ENCODE results near the gene TRAPPC11. TPM values are rescaled to one million over a fixed set of nuclear protein-coding genes. Genes with fewer than 3 reads are reported as not detected.
A peak's percentile ranks its signal among the peaks of the same experiment; 100 is the strongest.

The TRAPPC11 gene
- total and polyA plus RNA-seq, 2 of the 4 experiments (the other 2 are of a cell fraction), result 25.3 to 56.8 TPM

DNA sequence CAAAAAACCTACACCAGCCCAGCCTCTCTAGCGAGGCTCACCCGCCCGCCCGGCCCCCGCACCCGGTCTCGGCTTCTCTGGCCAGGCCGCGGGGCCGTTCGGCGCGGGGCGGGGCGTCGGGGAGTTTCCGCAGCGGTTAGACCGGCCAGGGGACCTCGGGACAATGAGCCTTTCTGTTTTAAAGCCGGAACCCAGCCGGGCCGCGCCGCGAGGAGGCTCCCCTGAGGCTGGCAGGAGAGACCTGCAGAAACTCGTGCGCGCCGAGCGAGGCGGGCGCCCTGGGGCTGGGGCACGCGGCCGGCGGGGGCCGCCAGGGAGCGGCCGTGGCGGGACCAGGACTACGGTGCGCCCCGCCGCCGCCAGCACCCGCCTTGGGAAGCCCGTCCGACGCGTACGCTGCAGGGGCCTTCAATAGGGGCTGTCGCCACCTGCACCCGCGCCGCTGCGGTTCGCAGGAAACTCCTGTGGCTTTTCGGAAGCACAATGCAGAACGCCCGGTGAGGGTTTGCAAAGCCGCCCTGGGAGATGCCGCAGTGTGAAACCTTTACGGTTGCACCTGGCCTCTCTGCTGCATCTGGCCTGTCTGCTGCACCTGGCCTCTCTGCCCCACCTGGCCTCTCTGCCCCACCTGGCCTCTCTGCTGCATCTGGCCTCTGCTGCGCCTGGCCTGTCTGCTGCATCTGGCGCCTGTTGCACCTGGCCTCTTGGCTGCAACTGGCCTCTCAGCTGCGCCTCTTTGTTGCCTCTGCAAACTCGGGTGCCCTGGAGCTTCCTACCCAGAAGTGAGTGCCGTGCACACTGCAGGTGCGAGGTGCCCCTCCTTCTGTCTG, 63.9 kb downstream of the TRAPPC11 start:
- in situ Hi-C loops (cut with MboI; ENCODE audit: low sequenced_read_pairs), result no loop called here
- intact Hi-C loops (cut with micrococcal nuclease), result loop anchor here (5.0 kb wide), 1 partner anchor 444 kb away; no protein-coding TSS in a partner anchor
- dilution Hi-C loops (cut with HindIII; ENCODE audit: low sequenced_read_pairs, unreplicated experiment), result no loop called here
- Histone ChIP-seq H3K14ac (replicated peaks; ENCODE audit: low read depth, low read length) (no peak overlapping the region), H3K79me1 (ENCODE audit: low read depth in 1 of 2, low read length in 2 of 2) (no peaks in the 10 kb centered on the region), H4K20me1 (ENCODE audit: insufficient read depth, low read length) (no peaks in the 10 kb centered on the region), H2AK9ac (replicated peaks; ENCODE audit: low read depth, low read length, poor library complexity) (peak overlapping the region; percentile 63), H3K27me3 (ENCODE audit: control insufficient read depth, insufficient read depth, low read length) (peaks cover 6% of the 10 kb centered on the region), H4K8ac (ENCODE audit: low read depth in 2 of 2, low read length in 2 of 2) (no peak overlapping the region), H3K4me3 (ENCODE audit: insufficient read depth, low read depth, low read length) (peak overlapping the region; percentile 49), H2BK120ac (ENCODE audit: low read depth, low read length) (no peak overlapping the region), H3K36me3 (ENCODE audit: control insufficient read depth, insufficient read depth, low read length) (no peaks in the 10 kb centered on the region), H3K9me3 (ENCODE audit: control insufficient read depth, insufficient read depth, low read length) (no peaks in the 10 kb centered on the region; the same call in 1 of the 2 replicates), H3K56ac (ENCODE audit: extremely low read depth, insufficient read depth, low read length) (no peak overlapping the region), H3K27ac (ENCODE audit: insufficient read depth, low read length) (no peak overlapping the region), H4K91ac (ENCODE audit: insufficient read depth, low read depth, low read length) (no peak overlapping the region), H3K9ac (ENCODE audit: low read depth, low read length) (0 out of 2 replicates have a peak overlapping the region, but pooled peaks have one; percentile 17), H3K18ac (ENCODE audit: low read depth, low read length) (no peak overlapping the region), H3K4me1 (ENCODE audit: control insufficient read depth, insufficient read depth, low read length) (no peaks in the 10 kb centered on the region), H3K4me2 (ENCODE audit: low read depth, low read length) (peak overlapping the region; percentile 81), H2AK5ac (ENCODE audit: low read depth, low read length) (no peak overlapping the region), H2AFZ (replicated peaks; ENCODE audit: low read length, poor library complexity) (peak overlapping the region; percentile 84), H4K5ac (ENCODE audit: low read depth, low read length) (no peak overlapping the region), H2BK5ac (ENCODE audit: low read depth, low read length, poor library complexity, severe bottlenecking) (no peak overlapping the region), H3K9me1 (ENCODE audit: insufficient read depth, low read length) (no peaks in the 10 kb centered on the region), H3K4ac (ENCODE audit: low read depth, low read length) (no peak overlapping the region), H2BK15ac (ENCODE audit: low read depth, low read length) (no peak overlapping the region), H3K23ac (ENCODE audit: low read depth, low read length) (no peak overlapping the region), H2BK20ac (ENCODE audit: low read depth, low read length) (no peak overlapping the region)
- BruUV-seq (replicated peaks), result no TSS peak
- ChIA-PET POLR2A (ENCODE audit: unreplicated experiment) (no interaction called here), CTCF (no interaction called here)
- ATAC-seq (ENCODE audit: low read depth), result peak; percentile 78
- peak; percentile 44; the same call in 1 of the 2 replicates for TF ChIP-seq MAZ (IDR thresholded peaks at IDR 0.05; ENCODE audit: borderline replicate concordance, low read depth, low read length)
- no peak for TF ChIP-seq MXI1 (IDR thresholded peaks at IDR 0.05; ENCODE audit: borderline replicate concordance, low read depth, low read length)
- peak; percentile 4 for DNase-seq
- 12% methylated on average over 45 of the region's 70 CpGs; no CpG with 5 or more reads in 1 of the 2 experiments for WGBS, 2 experiments (ENCODE audit: extremely low coverage in 2 of 2, insufficient read length in 1 of 2)
